HG03103 (cell line): ENCODE results near the gene TUBG1.

Experiments used
- ATAC-seq: cut with Tn5 transposase; IDR thresholded peaks from one replicate; pipeline ENCODE4 v1.9.1; 2021; ENCODE audit warnings: low read depth; ENCODE audit not compliant: unreplicated experiment

Gene TUBG1

DNA sequence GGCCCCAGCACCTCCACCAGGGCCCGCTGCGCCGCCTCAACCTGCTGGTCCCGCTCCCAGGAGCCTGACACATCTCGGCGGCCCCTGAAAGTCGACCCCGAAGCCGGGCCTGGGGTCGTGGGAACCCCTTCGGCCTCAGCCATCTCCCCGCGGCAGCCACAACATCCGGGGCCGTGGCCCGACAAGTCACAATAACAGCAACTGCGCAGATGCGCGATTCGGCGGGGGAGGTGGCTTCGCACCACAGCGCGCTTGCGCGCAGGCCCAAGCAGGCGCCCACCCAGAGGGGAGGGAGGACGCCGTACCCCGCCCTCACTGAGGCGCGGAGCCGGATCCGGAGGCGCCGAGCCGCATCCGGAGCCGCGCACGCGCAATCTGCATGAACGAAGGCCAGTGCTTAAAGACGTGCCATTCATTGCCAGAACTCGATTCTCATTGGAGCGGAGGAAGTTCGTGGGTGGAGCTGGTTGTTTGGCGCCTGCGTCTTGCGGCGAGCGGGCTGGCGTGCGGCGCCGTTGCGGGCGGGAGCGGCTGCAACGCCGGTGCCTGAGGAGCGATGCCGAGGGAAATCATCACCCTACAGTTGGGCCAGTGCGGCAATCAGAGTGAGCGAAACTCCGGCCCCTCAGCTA is at the start of gene TUBG1, which contains the start of gene RETREG3:
Gene TUBG1, plus strand, starts transcription at position 502 of the 632 bp plus-strand sequence. Its CDS starts 55 bp downstream, at position 557.
Gene RETREG3, minus strand, starts transcription at position 193 of the 632 bp plus-strand sequence. Its CDS starts 50 bp downstream, at position 143.
- ATAC-seq: peak; percentile 80

DNA sequence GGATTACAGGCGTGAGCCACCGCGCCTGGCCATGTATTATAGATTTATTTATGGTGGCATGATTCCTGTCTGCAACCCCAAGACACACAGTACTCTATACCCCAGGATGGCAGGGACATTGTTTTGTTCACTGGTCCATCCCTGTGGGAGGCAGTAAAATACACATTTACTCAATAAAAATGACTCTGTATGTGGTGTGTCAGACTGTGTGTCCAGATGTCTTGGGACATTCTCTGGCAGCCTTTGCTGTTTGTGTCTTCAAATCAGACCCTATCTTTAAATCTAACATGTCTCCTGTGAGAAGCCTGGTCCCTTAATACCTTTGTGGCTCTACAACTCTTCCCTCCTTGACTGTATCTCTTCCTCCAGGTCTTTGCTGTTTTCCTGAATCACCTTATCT is 49.2 kb upstream of the TUBG1 start:
- ATAC-seq: no peak

DNA sequence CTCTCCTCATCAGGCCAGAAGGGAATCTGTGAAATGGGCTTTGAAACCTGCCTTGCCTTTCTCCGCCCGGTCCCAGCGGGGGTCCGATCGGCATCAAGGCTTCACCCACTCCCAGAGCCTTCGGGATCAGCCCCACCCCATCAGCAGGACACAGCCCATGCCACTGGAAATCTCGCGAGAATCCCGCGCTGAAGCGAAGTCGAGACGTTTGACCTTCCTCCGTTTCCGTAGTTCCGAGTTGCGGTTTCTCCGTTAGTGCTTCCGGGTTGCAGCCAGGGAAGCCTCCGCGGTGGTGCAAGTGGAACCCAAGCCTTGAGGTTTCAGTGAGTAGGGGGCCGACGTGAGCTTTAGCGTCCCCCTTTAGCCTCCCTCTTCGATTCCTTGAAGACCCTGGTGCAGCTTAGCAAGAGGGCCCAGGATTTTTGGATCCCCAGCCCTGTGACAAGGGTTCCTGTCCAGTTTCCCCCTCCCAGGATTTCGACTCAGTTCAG is 47.5 kb upstream of the TUBG1 start, which contains the start of gene COASY:
Gene COASY, plus strand, starts transcription at position 252 of the 491 bp plus-strand sequence. CDS start 475 bp downstream, outside the sequence.
- ATAC-seq: no peak

DNA sequence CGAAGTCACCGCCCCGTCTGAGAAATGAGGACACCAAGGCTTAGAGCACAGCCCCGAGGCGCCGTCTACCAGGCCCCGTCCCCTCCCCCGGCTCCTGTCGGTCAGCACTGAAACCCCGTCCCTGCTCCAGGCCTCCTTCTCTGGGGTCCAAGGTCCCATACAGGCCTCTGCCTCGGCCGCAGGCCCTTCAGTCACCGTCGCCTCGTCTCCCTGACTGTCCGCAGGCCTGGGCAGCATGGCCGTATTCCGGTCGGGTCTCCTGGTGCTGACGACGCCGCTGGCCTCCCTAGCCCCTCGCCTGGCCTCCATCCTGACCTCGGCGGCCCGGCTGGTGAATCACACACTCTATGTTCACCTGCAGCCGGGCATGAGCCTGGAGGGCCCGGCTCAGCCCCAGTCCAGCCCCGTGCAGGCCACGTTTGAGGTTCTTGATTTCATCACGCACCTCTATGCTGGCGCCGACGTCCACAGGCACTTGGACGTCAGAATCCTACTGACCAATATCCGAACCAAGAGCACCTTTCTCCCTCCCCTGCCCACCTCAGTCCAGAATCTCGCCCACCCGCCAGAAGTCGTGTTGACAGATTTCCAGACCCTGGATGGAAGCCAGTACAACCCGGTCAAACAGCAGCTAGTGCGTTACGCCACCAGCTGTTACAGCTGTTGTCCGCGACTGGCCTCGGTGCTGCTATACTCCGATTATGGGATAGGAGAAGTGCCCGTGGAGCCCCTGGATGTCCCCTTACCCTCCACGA is 46.9 kb upstream of the TUBG1 start:
- no peak for ATAC-seq

DNA sequence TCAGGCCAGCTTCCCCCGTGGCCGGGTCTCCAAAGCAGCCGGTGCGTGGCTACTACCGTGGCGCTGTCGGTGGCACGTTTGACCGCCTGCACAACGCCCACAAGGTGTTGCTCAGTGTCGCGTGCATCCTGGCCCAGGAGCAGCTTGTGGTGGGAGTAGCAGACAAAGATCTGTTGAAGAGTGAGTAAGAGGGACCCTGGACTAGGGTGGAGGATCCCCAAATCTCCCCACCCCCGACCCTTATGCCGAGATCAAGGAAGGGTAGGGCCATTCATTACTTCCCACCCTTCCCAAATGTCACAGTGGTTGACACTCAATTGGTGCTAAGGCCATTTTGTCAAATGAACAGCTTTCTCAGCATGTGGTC is 46.4 kb upstream of the TUBG1 start:
- no peak for ATAC-seq

DNA sequence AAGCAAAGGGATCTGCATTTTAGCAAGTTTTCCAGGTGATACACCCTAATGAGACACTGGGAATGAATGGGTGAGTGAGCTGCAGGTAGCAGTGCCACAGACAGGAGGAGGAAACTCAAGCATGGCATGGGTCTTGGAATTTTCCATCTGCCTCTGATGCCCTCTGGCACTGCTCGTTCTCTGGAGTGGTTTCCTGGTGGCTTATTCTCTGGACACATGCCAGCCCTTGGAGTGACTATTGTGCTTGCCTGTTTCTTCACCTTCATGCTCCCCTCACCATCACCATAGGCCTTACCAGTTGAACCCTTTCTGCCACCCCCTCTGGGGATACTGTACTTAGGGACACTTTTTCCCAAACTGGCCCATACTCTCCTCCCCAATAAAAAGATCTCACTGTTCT is 45.9 kb upstream of the TUBG1 start:
- ATAC-seq: no peak

DNA sequence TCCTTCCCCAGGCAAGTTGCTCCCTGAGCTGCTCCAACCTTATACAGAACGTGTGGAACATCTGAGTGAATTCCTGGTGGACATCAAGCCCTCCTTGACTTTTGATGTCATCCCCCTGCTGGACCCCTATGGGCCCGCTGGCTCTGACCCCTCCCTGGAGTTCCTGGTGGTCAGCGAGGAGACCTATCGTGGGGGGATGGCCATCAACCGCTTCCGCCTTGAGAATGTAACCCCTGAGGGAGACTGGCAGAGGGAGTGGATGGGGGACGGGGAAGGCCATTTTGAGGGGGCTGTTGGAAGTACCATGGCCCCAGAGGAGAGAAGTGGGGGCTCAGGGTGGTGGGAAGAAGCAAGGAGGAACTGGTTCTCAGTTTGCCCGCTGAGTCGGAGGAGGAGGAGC is 45.5 kb upstream of the TUBG1 start:
- no peak for ATAC-seq

DNA sequence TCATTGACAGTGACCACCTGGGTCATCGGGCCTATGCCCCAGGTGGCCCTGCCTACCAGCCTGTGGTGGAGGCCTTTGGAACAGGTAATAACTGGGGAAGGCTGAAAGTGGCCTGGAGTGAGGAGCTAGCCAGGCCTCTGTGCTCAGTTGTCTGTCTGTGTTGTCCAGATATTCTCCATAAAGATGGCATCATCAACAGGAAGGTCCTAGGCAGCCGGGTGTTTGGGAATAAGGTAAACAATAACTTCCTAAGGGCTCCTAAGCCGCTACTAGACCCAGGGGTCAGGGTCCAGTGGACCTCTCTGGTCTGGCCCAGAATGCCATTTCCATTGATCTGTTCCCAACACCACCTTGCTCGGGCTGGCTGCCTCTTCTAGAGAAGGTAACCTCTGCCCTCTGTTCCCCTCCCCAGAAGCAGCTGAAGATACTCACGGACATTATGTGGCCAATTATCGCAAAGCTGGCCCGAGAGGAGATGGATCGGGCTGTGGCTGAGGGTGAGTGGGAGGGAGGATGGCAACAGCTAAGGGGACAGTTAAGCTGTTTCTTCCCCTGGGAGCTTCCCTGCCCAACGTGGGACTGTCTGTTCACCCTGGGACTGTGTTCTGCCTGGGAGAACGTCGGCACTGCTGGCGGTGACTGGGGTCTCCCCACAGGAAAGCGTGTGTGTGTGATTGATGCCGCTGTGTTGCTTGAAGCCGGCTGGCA is 44.5 kb upstream of the TUBG1 start:
- no peak for ATAC-seq

DNA sequence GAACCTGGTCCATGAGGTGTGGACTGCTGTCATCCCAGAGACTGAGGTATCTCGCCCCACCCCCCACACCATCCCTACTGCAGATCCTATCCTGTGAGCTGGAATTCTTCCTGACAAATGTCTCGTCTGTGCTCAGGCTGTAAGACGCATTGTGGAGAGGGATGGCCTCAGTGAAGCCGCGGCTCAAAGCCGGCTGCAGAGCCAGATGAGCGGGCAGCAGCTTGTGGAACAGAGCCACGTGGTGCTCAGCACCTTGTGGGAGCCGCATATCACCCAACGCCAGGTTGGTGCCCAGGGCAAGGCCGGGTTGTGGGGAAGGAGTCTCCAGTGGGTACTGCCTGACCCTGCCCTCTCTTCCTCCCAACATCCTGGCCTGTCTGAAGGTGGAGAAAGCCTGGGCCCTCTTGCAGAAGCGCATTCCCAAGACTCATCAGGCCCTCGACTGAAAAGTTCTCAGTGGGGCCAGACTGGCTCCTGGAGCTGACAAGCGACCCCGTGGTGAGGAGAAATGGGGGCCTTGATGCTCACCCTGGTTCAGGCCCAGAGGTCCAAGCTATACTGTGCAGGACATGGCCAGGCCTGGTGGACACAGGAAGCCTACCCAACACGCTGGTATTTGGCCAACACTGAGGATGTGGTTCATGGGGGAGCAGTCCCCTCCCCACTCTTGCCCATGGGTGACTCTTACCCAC is 43.8 kb upstream of the TUBG1 start:
- no peak for ATAC-seq

DNA sequence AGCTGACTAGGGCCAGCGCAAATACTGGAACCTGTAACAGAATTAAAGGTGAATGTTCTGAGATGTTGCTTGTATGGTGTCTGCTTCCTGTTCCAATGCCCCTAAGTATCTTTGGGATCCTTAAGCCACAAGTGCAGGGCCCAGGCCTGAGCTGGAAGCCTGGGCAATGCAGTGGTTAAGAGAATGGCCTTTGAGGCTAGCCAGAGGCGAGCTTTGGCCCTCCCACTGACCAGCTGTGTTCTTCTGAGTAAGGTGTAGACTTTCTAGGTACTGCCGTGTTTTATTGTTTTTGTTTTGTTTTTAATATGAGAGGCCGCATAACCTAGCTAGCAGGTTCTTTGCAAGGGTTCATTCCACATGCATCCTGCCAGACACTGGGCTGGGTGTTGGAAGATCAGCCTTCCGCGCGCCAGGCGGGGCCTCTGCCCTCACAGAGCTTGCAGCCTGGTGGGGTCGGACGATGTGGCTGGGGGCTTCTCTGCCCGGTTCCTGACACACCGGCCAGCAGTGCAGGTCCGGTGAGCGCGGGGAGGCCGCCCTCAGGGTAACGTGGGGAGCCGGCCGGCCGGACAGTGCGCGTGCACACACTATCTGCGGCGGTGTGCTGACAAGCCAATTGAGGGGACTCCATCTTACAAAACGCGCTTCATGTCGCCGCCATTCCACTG is 43.1 kb upstream of the TUBG1 start:
- ATAC-seq: no peak

DNA sequence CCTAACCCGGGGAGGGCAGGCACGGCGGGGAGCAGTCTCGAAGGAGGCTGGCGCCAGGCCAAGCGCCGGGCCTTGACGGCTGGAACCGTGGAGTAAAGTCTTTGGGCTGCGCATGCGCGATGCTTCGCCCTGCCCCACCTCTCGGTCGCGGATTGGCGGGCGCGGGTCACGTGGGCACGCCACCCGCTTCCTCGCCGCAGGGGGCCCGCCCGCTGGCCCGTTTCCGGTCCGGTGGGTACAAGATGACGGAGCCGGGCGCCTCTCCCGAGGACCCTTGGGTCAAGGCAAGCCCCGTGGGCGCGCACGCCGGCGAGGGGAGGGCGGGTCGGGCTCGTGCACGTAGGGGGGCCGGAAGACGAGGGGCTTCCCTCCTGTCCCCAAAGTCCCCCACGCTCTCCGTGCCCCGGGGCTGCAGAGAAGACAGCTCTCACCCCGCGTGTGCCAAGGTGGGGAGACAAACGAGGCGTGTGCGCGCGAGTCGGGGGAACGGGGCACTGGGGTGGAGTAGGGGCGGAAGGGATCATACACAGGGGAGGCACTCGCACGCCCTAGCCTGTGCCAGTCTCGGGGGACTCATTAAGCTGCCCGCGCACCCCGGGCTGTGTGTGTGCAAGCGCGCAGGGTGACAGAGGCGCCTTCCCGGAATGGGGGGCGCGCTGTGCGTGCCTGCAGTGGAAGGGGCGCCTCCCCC is 42.5 kb upstream of the TUBG1 start, which contains the start of gene MLX:
Gene MLX, plus strand, starts transcription at position 218 of the 691 bp plus-strand sequence. Its CDS starts 25 bp downstream, at position 243.
- ATAC-seq: no peak

DNA sequence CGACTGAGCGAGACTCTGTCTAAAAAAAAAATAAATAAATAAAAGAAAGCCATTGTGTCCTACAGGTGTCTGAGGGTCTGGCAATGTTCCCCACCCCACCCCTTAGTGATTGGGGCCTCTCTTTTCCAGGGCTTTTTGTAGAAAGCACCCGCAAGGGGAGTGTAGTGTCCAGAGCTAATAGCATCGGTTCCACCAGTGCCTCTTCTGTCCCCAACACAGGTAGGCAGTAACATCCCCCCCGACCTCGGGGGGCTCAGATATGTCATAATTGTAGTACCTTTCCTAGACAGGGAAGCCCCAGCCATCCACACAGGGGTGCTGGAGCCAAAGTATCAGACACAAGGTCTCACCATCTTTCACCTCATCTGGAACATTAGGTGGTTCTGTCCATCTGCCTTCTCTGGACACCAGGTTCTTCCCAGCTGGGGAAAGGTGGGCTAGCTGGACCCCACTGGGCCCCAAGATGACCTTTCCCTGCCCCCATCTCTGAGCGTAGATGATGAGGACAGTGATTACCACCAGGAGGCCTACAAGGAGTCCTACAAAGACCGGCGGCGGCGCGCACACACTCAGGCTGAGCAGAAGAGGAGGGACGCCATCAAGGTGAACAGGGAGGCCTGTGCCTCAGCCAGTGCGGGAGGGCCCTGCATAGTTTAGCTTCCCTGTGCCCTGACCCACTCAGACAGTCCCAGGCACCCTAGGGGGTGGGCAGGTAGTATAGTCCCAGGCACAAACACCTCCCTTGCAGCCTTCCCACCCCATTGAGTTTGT is 41.0 kb upstream of the TUBG1 start:
- ATAC-seq: no peak

DNA sequence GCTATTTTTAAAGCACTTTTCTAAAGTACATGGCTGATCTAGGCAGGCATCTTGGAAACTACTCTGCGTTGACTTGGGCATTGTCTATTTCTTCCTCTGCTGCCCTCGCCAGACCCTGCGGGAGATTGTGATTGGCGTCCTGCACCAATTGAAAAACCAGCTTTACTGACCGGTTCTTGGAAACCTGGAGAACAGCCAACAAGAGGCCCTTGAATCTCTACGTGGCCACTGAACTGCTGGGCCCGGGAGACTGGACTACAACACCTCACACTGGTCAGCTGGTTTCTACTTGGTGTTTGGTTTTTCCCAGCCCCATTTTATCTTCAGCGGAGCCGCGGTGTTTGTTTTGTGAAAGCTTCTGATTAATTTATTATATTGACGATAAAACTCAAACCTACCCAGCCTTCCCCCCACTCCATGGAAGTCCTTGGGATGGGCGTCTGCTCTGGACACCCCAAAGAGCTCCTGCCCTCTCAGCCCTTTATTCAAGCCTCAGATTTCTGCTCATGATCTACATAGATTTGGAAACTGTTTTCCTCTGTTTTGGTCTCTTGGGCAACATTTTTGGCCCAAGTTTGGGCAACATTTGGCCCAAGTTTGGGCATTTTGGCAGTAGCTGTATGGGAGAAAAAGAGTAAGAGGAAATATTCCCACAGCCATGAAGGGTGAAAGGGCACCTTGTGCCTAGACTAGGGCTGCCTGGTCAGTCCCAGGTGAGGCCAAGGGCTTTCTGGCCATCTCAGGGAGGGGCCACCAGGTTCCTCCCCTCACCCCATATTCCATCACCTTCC is 37.9 kb upstream of the TUBG1 start:
- no peak for ATAC-seq

DNA sequence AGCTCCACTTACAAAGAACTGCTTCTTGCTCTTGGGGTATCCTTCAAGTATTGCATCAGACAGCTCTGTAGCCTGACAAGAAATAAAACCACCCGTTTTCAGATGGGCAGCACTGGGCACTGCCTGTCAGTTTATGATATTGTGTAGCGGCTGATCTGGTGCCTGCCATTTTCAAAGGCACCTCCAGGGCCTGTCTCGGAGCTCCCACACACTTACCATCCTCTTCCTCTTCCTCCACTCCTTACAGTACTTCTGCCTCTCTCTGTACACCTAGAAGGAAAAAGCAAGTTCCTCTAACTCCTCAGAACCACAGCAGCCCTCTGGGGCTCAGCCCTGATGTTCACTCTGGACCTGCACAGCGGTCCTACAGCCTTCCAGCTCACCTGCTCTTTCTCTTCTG is 36.4 kb upstream of the TUBG1 start:
- ATAC-seq: no peak

DNA sequence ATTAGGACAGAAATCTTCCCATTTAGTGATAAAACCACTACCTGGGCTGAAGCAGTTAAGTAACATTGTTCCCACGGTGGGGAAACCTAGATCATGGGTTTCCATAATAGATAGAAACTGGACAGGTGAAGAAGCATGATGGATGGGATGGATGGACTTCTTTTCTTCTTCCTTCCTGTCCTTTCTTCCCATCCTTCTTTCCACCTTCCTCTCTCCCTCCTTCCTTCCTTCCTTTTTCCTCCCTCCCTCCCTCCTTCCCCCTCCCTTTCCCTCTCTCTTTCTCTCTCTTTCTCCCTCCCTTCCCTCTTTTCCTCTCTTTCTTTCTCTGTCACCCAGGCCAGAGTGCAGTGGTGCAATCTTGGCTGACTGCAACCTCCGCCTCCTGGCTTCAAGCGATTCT is 35.0 kb upstream of the TUBG1 start:
- ATAC-seq: no peak

DNA sequence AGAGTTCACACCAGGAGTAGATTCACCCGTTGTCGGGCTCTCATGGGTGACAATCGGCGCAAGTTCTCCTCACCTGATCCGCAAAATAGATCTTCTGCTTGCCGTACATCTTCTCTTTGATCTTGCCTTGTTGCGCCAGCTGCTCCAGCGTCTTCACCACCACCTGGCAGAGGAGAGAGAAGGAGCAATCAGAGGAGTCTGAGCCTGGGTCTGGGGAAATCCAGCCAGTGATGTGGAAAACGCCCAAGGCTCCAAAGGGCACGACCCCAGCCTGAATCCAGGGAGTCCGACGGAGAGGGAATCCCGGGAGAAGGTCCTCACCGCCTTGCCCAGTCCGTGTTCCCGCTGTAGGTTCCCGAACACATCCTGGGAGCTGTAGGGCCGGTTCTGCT is 32.3 kb upstream of the TUBG1 start:
- no peak for ATAC-seq

DNA sequence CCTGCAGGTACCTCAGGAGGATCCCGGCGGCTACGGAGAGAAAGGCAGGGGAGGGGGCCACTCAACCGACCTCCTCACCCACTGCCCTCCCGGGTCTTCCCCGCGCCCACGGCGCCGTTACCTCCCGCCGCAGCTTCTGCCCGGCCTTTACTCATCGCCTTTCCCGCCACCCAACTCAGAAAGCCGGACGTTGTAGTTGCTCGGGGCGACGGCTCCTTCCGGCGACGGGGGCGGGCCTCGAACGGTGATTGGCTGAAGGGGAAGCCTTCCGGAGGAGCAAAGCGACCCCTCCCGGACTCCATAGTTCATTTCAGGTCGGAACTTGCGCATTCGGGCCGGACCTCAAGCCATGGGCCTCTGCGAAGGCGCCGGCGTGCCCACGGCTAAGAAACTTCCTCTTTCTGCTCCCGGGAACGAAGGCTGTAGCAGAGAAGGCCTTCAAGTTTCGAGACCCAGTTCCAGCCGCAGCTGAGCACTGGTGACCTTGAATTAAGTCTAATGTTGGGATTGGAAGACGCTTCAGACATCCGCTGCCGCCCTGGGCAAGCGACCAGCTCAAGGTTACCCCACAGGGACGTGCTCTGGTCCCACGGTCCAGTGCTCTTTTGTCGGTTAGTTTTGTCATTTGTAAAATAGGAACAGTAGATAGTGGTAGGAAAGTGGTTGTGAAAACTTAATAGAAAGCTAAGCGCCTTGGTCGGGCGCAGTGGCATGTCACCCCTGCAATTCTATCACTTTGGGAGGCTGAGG is 31.8 kb upstream of the TUBG1 start, which contains the start of gene PSMC3IP:
Gene PSMC3IP, minus strand, starts transcription at position 198 of the 750 bp plus-strand sequence. Its CDS starts 43 bp downstream, at position 155.
- peak; percentile 75 for ATAC-seq
